ENCODE measurements around the gene CLCA4. TPM values are rescaled to one million over a fixed set of nuclear protein-coding genes. Genes with fewer than 3 reads are reported as not detected.

Gene CLCA4
- total RNA-seq, 1 experiment from 2014 or later, result not detected

- Histone ChIP-seq H3K36me3 (ENCODE audit: low read depth, low read length) (no peaks in the 10 kb centered on the region), H3K27me3 (ENCODE audit: low read length) (peaks cover 35% of the 10 kb centered on the region), H3K9me3 (ENCODE audit: low read length) (no peaks in the 10 kb centered on the region), H3K4me1 (ENCODE audit: insufficient read depth, low read length) (no peaks in the 10 kb centered on the region), H3K9ac (ENCODE audit: low read length) (no peak overlapping the region), H3K27ac (ENCODE audit: low read length) (no peak overlapping the region), H2AFZ (ENCODE audit: low read length) (no peak overlapping the region), H3F3A (ENCODE audit: low read length, unreplicated experiment) (no peaks in the 10 kb centered on the region), H3K4me2 (ENCODE audit: low read length) (no peak overlapping the region), H3K9me2 (replicated peaks; ENCODE audit: low read length) (no peaks in the 10 kb centered on the region), H3K79me2 (ENCODE audit: low read length) (no peaks in the 10 kb centered on the region), H4K20me1 (ENCODE audit: low read length) (no peaks in the 10 kb centered on the region), H3K4me3 (ENCODE audit: low read length) (no peak overlapping the region)
- no TSS peak for BruUV-seq (replicated peaks)
- ChIA-PET POLR2A (ENCODE audit: unreplicated experiment) (no interaction called here), CTCF (no interaction called here)
- TF ChIP-seq CTCF (conservative IDR thresholded peaks at IDR 0.05; ENCODE audit: low read depth, low read length), result no peak
- no peak for TF ChIP-seq EZH2 (IDR thresholded peaks at IDR 0.05; ENCODE audit: low read length, unreplicated experiment)
- TF ChIP-seq EZH2phosphoT487 (IDR thresholded peaks at IDR 0.05; ENCODE audit: borderline replicate concordance, low read length), result no peak
- DNase-seq, result no peak
- no peak for ATAC-seq
- intact Hi-C loops (cut with micrococcal nuclease), result no loop called here
Observed at GRCh38 chr1:86582161-86582560, 35.3 kb downstream of the CLCA4 start.

- intact Hi-C loops (cut with micrococcal nuclease), result no loop called here
- Histone ChIP-seq H3K4me2 (ENCODE audit: low read length) (no peak overlapping the region), H3K9me2 (replicated peaks; ENCODE audit: low read length) (no peaks in the 10 kb centered on the region), H2AFZ (ENCODE audit: low read length) (no peak overlapping the region), H4K20me1 (ENCODE audit: low read length) (no peaks in the 10 kb centered on the region), H3K4me1 (ENCODE audit: insufficient read depth, low read length) (no peaks in the 10 kb centered on the region), H3K27ac (ENCODE audit: low read length) (no peak overlapping the region), H3F3A (ENCODE audit: low read length, unreplicated experiment) (no peaks in the 10 kb centered on the region), H3K9me3 (ENCODE audit: low read length) (no peaks in the 10 kb centered on the region), H3K9ac (ENCODE audit: low read length) (no peak overlapping the region), H3K36me3 (ENCODE audit: low read depth, low read length) (no peaks in the 10 kb centered on the region), H3K27me3 (ENCODE audit: low read length) (peaks cover 33% of the 10 kb centered on the region), H3K79me2 (ENCODE audit: low read length) (no peaks in the 10 kb centered on the region), H3K4me3 (ENCODE audit: low read length) (no peak overlapping the region)
- no TSS peak for BruUV-seq (replicated peaks)
- ChIA-PET CTCF (no interaction called here), POLR2A (ENCODE audit: unreplicated experiment) (no interaction called here)
- DNase-seq (no peak), ATAC-seq (no peak)
- TF ChIP-seq CTCF (conservative IDR thresholded peaks at IDR 0.05; ENCODE audit: low read depth, low read length) (no peak), EZH2 (IDR thresholded peaks at IDR 0.05; ENCODE audit: low read length, unreplicated experiment) (no peak), EZH2phosphoT487 (IDR thresholded peaks at IDR 0.05; ENCODE audit: borderline replicate concordance, low read length) (no peak)
Observed at GRCh38 chr1:86583032-86583431, 36.2 kb downstream of the CLCA4 start.

GRCh38 chr1:86583593-86583992 is 36.7 kb downstream of the CLCA4 start:
- ChIA-PET CTCF (no interaction called here), POLR2A (ENCODE audit: unreplicated experiment) (interaction anchor here (0.7 kb wide), 1 partner anchor 439 kb away, joined by 3 read pairs; no protein-coding TSS in a partner anchor)

More at GRCh38 chr1:86583593-86583992, 36.7 kb downstream of the CLCA4 start:
- no peak overlapping the region for H2AFZ ChIP-seq (ENCODE audit: low read length)
- H3F3A ChIP-seq (ENCODE audit: low read length, unreplicated experiment), result no peaks in the 10 kb centered on the region
- DNase-seq (no peak), ATAC-seq (no peak)
- no peaks in the 10 kb centered on the region for H4K20me1 ChIP-seq (ENCODE audit: low read length)
- H3K36me3 ChIP-seq (ENCODE audit: low read depth, low read length), result no peaks in the 10 kb centered on the region
- BruUV-seq (replicated peaks), result no TSS peak
- H3K9me3 ChIP-seq (ENCODE audit: low read length), result no peaks in the 10 kb centered on the region
- H3K4me2 ChIP-seq (ENCODE audit: low read length), result no peak overlapping the region
- no peak overlapping the region for H3K4me3 ChIP-seq (ENCODE audit: low read length)
- no peak overlapping the region for H3K27ac ChIP-seq (ENCODE audit: low read length)
- intact Hi-C loops (cut with micrococcal nuclease), result no loop called here
- H3K9me2 ChIP-seq (replicated peaks; ENCODE audit: low read length), result no peaks in the 10 kb centered on the region
- no peak overlapping the region for H3K9ac ChIP-seq (ENCODE audit: low read length)
- TF ChIP-seq EZH2 (IDR thresholded peaks at IDR 0.05; ENCODE audit: low read length, unreplicated experiment), result no peak
- H3K4me1 ChIP-seq (ENCODE audit: insufficient read depth, low read length), result no peaks in the 10 kb centered on the region
- peaks cover 30% of the 10 kb centered on the region for H3K27me3 ChIP-seq (ENCODE audit: low read length)
- H3K79me2 ChIP-seq (ENCODE audit: low read length), result no peaks in the 10 kb centered on the region
